Ovary (tissue), 9 donors: Measurements from ENCODE around the gene PRSS8. TPM values are rescaled to one million over a fixed set of nuclear protein-coding genes. Genes with fewer than 3 reads are reported as not detected.

Experiments
- DNase-seq, 5 donors: peaks; one replicate each; pipeline ENCODE4 v3.0.0-alpha.2; 2019 to 2020
- H3K27ac ChIP-seq, 2 donors: fragments of 200-600 bp; one replicate each; pipeline versions ENCODE4 v1.5.1 to v1.8.0; 2019 to 2022
- H3K27me3 ChIP-seq: fragments of 200-600 bp; one replicate; pipeline ENCODE4 v1.8.0; 2022
- H3K36me3 ChIP-seq: fragments of 200-600 bp; sonication (generic); one replicate; pipeline ENCODE4 v1.5.1; 2019
- H3K4me1 ChIP-seq: one replicate; pipeline ENCODE4 v1.8.1; 2013; ENCODE audit warnings: mild to moderate bottlenecking, moderate library complexity; ENCODE audit not compliant: insufficient read depth
- H3K4me3 ChIP-seq: fragments of 200-600 bp; sonication (generic); one replicate; pipeline ENCODE4 v1.5.1; 2017
- H3K9me3 ChIP-seq, 2 donors: fragments of 200-600 bp in 1 of 2; sonication (generic) in 1 of 2; one replicate each; pipeline versions ENCODE4 v1.5.1 to v1.8.1; 2013 to 2019; ENCODE audit warnings: mild to moderate bottlenecking in 1 of 2, moderate library complexity in 1 of 2
- EP300 ChIP-seq: sonication (generic); formaldehyde crosslinking; IDR thresholded peaks from one replicate; pipeline ENCODE4 v1.6.1; 2017; ENCODE audit warnings: antibody characterized with exemption
- POLR2A ChIP-seq: fragments of 450-650 bp; IDR thresholded peaks from one replicate; pipeline ENCODE4 v1.6.1; 2017; ENCODE audit warnings: antibody characterized with exemption, mild to moderate bottlenecking, moderate library complexity
- WGBS, 3 donors: extraction: QIAGEN DNeasy Blood & Tissue Kit in 1 of 3; methylation state at CpG; one replicate each; pipeline versions ENCODE4 v1.1.5 to v1.1.7; 2013 to 2017; 5-methylcytosine and 5-hydroxymethylcytosine counted together
- intact Hi-C, 4 donors: fragments of 100-400 bp; cut with DNase I; formaldehyde crosslinking; loops; one replicate each; pipeline versions ENCODE4 v1.11.0 to v1.15.1; 2022 to 2023
- polyA plus RNA-seq, 2 donors: library from polyadenylated mRNA; stranded (reverse); fragments of 200-250 nt in 1 of 2; fragments of 350-450 nt in 1 of 2; fragmentation: Illumina TruSeq in 1 of 2; extraction: RNeasy Lipid Tissue Mini Kit (QIAGEN cat#74804) in 1 of 2; gene quantifications; one replicate each; pipeline ENCODE4 v1.2.3, GENCODE V29; 2013 to 2014
- total RNA-seq, 7 donors: library from RNA; depleted of rRNA in 2 of 7; stranded (reverse); fragments of >200 nt in 2 of 7; fragmentation: NEBNext Ultra II Directional in 3 of 7; extraction: Animal tissue kit (Norgen Biotek cat#: 25700) in 3 of 7; gene quantifications; one replicate each; pipeline versions ENCODE4 v1.1.0 to v1.2.4, GENCODE V29; 2016 to 2023
- TF ChIP-seq, protein P1 (sequence below), 3 donors: fragments of 450-650 bp in 2 of 3; fragments of 200-600 bp in 1 of 3; IDR thresholded peaks; one replicate each; pipeline versions ENCODE4 v1.5.1 to v1.8.0; 2016 to 2022; ENCODE audit warnings: antibody characterized with exemption in 3 of 3, mild to moderate bottlenecking in 1 of 3
- donor health status: DM: no; HTN: no; CAD: no; lungs with moderate emphysema.
- donor health status: DM: no; HTN: no; CAD: no.
- donor health status: Bipolar disorder and iron deficiency.
- donor health status: DM: yes; HTN: yes; CAD: no.
- donor health status: DM: no; HTN: no; CAD: no.
- donor health status: DM: yes; HTN: yes; CAD: no.

PRSS8 gene
- total and polyA plus RNA-seq, 9 donors = 0.05 to 47.0 (median 1.9) TPM; not detected in 3

- Histone ChIP-seq H3K9me3 (no peaks in the 10 kb centered on the region), H3K27me3 (no peaks in the 10 kb centered on the region), H3K4me3 (no peak overlapping the region), H3K36me3 (no peaks in the 10 kb centered on the region), H3K27ac (no peak overlapping the region), H3K4me1 (no peaks in the 10 kb centered on the region)
- WGBS, 3 donors = 74 to 79% (median 75%) methylated on average over 5 of the region's 5 CpGs
- intact Hi-C loops = no loop called here
- no peak for DNase-seq
- TF ChIP-seq, protein P1, sequence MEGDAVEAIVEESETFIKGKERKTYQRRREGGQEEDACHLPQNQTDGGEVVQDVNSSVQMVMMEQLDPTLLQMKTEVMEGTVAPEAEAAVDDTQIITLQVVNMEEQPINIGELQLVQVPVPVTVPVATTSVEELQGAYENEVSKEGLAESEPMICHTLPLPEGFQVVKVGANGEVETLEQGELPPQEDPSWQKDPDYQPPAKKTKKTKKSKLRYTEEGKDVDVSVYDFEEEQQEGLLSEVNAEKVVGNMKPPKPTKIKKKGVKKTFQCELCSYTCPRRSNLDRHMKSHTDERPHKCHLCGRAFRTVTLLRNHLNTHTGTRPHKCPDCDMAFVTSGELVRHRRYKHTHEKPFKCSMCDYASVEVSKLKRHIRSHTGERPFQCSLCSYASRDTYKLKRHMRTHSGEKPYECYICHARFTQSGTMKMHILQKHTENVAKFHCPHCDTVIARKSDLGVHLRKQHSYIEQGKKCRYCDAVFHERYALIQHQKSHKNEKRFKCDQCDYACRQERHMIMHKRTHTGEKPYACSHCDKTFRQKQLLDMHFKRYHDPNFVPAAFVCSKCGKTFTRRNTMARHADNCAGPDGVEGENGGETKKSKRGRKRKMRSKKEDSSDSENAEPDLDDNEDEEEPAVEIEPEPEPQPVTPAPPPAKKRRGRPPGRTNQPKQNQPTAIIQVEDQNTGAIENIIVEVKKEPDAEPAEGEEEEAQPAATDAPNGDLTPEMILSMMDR (IDR thresholded peaks at IDR 0.05) = no peak
- TF ChIP-seq EP300 (no peak), POLR2A (no peak)
Observed at GRCh38 chr16:31149332-31149731, 13.8 kb upstream of the PRSS8 start.

GRCh38 chr16:31148896-31149295 is 13.4 kb upstream of the PRSS8 start:
- no peaks in the 10 kb centered on the region for H3K27me3 ChIP-seq
- H3K9me3 ChIP-seq = no peaks in the 10 kb centered on the region
- no peaks in the 10 kb centered on the region for H3K36me3 ChIP-seq
- no peaks in the 10 kb centered on the region for H3K4me1 ChIP-seq
- TF ChIP-seq POLR2A = no peak
- no peak for TF ChIP-seq EP300
- TF ChIP-seq, protein P1 (IDR thresholded peaks at IDR 0.05) = no peak
- no peak overlapping the region for H3K27ac ChIP-seq
- whole genome bisulfite sequencing, 3 donors = 67 to 71% (median 70%) methylated on average over 25 of the region's 25 CpGs
- intact Hi-C loops = no loop called here
- H3K4me3 ChIP-seq = no peak overlapping the region
- DNase-seq = no peak

GRCh38 chr16:31148281-31148728 is 12.8 kb upstream of the PRSS8 start:
- no peaks in the 10 kb centered on the region for H3K27me3 ChIP-seq
- TF ChIP-seq POLR2A (no peak), EP300 (no peak)
- TF ChIP-seq, protein P1 (IDR thresholded peaks at IDR 0.05) = no peak
- 6 to 16% (median 7%) methylated on average over 23 to 40 of the region's 40 CpGs for WGBS, 3 donors
- no peak overlapping the region for H3K27ac ChIP-seq
- no peaks in the 10 kb centered on the region for H3K4me1 ChIP-seq
- no peak overlapping the region for H3K4me3 ChIP-seq
- DNase-seq = no peak
- H3K9me3 ChIP-seq = no peaks in the 10 kb centered on the region
- H3K36me3 ChIP-seq = no peaks in the 10 kb centered on the region
- intact Hi-C loops = no loop called here

DNA sequence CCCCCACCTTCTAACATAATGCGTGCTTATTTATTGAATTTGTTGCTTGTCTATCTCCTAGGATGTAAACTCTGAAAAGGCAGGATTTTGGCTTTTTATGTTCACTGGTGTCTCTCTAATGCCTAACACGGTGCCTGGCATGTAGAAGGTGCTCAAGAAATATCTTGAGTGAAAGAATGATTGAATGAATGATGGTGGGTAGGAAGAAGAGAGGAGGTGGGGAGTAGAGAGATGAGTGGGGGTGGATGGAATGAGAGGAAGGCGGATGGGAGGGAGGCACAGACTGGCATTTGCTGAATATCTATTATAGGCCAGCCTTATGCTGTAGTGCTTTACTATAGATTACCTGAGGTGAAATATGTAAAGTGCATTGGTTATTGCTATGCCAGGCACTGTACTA is 12.0 kb upstream of the PRSS8 start:
- no peak for DNase-seq
- no peak for TF ChIP-seq POLR2A
- no peak for TF ChIP-seq EP300
- TF ChIP-seq, protein P1 (IDR thresholded peaks at IDR 0.05) = no peak
- H3K9me3 ChIP-seq = no peaks in the 10 kb centered on the region
- intact Hi-C loops = no loop called here
- no peak overlapping the region for H3K4me3 ChIP-seq
- H3K27ac ChIP-seq = no peak overlapping the region
- H3K36me3 ChIP-seq = no peaks in the 10 kb centered on the region
- H3K27me3 ChIP-seq = no peaks in the 10 kb centered on the region
- peaks cover 2% of the 10 kb centered on the region for H3K4me1 ChIP-seq
- WGBS, 3 donors = 89 to 94% (median 90%) methylated on average over 3 of the region's 3 CpGs
